GM12878 (cell line): Measurements from ENCODE around the gene ANKRD34A. TPM values are rescaled to one million over a fixed set of nuclear protein-coding genes. Genes with fewer than 3 reads are reported as not detected.

Source experiments
- ATAC-seq: fragments of 200-7000 bp; cut with Tn5 transposase; 3 replicates; pipeline ENCODE4 v1.9.1; 2020; ENCODE audit warnings: mild to moderate bottlenecking, moderate library complexity
- BruUV-seq: library from RNA; stranded (reverse); fragments of 400-500 nt; replicated peaks from 2 replicates; lab custom pipeline; 2021; lab: Mats Ljungman, UMichigan
- CTCF ChIA-PET: fragments of 300-600 bp; sonication (Branson Sonifier 250); formaldehyde crosslinking; extraction: SDS; loops from one replicate; lab custom pipeline; 2021; ENCODE audit warnings: inconsistent platforms; lab: Yijun Ruan, JAX
- POLR2A ChIA-PET: fragments of 350-600 bp; formaldehyde crosslinking; extraction: SDS; loops from one replicate; lab custom pipeline; 2021; ENCODE audit warnings: inconsistent platforms; lab: Charles Lee
- RAD21 ChIA-PET: fragments of 300-600 bp; sonication (Branson Sonifier 250); formaldehyde crosslinking; loops from one replicate; lab custom pipeline; 2023; ENCODE audit warnings: antibody characterized with exemption; ENCODE audit not compliant: unreplicated experiment; lab: Charles Lee
- SMC1A ChIA-PET: fragments of 300-600 bp; sonication (Branson Sonifier 250); formaldehyde crosslinking; loops from one replicate; lab custom pipeline; 2023; ENCODE audit not compliant: unreplicated experiment, uncharacterized antibody; lab: Charles Lee
- DNase-seq: peaks from one replicate; pipeline ENCODE4 v3.0.0-alpha.2; 2011; ENCODE audit warnings: low read depth, low spot score
- FAIRE-seq: peaks from 3 replicates; lab custom pipeline; 2011; peaks lifted over from hg19 to GRCh38; lab: Jason Lieb, UNC
- H2AFZ ChIP-seq: 2 replicates; pipeline ENCODE4 v1.6.0; 2011; ENCODE audit warnings: low read depth, low read length, control low read depth; ENCODE audit not compliant: control insufficient read depth
- H3K27ac ChIP-seq: 2 replicates; pipeline ENCODE4 v1.5.1; 2011; ENCODE audit warnings: control low read depth; ENCODE audit not compliant: control insufficient read depth, insufficient read depth
- H3K27me3 ChIP-seq, 2 experiments: replicated peaks in 1 of 2; 2 replicates each; pipeline versions ENCODE4 v1.6.0 to v1.6.1; 2011; ENCODE audit warnings: low read length in 1 of 2; ENCODE audit not compliant: control insufficient read depth in 2 of 2, insufficient read depth in 2 of 2
- H3K36me3 ChIP-seq, 2 experiments: 2 replicates each; pipeline ENCODE4 v1.5.1; 2011; ENCODE audit warnings: low read length in 1 of 2; ENCODE audit not compliant: control insufficient read depth in 2 of 2, insufficient read depth in 2 of 2
- H3K4me1 ChIP-seq: 2 replicates; pipeline ENCODE4 v1.6.1; 2011; ENCODE audit warnings: mild to moderate bottlenecking, low read length, moderate library complexity, mixed read lengths; ENCODE audit not compliant: control insufficient read depth, insufficient read depth
- H3K4me2 ChIP-seq: 2 replicates; pipeline ENCODE4 v1.6.0; 2011; ENCODE audit warnings: control low read depth; ENCODE audit not compliant: control insufficient read depth, insufficient read depth
- H3K4me3 ChIP-seq: fragments of 200-600 bp; sonication (generic); 2 replicates; pipeline ENCODE4 v1.5.1; 2016
- H3K79me2 ChIP-seq: 2 replicates; pipeline ENCODE4 v1.6.0; 2011; ENCODE audit warnings: low read length; ENCODE audit not compliant: control insufficient read depth, insufficient read depth
- H3K9ac ChIP-seq: 2 replicates; pipeline ENCODE4 v1.8.0; 2011; ENCODE audit warnings: low read length, control low read depth, mixed read lengths; ENCODE audit not compliant: control insufficient read depth, insufficient read depth
- H3K9me3 ChIP-seq: replicated peaks from 3 replicates; pipeline ENCODE4 v1.5.1; 2011; ENCODE audit warnings: mild to moderate bottlenecking, low read length; ENCODE audit not compliant: control insufficient read depth, insufficient read depth
- H4K20me1 ChIP-seq: 2 replicates; pipeline ENCODE4 v1.6.0; 2011; ENCODE audit not compliant: control insufficient read depth, insufficient read depth
- BACH1 ChIP-seq: fragments of 450-650 bp; IDR thresholded peaks from 2 replicates; pipeline ENCODE4 v1.6.1; 2017; ENCODE audit warnings: mild to moderate bottlenecking, borderline replicate concordance
- CHD4 ChIP-seq: fragments of 200-600 bp; sonication (generic); IDR thresholded peaks from 2 replicates; pipeline ENCODE4 v1.6.1; 2016; ENCODE audit warnings: mild to moderate bottlenecking
- CREM ChIP-seq: IDR thresholded peaks from 2 replicates; pipeline ENCODE4 v1.6.1; 2014; ENCODE audit warnings: antibody characterized with exemption, low read depth
- FOXM1 ChIP-seq: IDR thresholded peaks from 2 replicates; pipeline ENCODE4 v1.6.1; 2012; ENCODE audit warnings: low read depth, mild to moderate bottlenecking, inconsistent platforms, low read length, moderate library complexity
- IKZF2 ChIP-seq, 2 experiments: fragments of 450-650 bp; IDR thresholded peaks; 2 replicates each; pipeline ENCODE4 v1.6.1; 2017; ENCODE audit warnings: mild to moderate bottlenecking in 2 of 2, moderate library complexity in 2 of 2
- JUNB ChIP-seq: IDR thresholded peaks from 2 replicates; pipeline ENCODE4 v1.6.1; 2016; ENCODE audit warnings: antibody characterized with exemption, mild to moderate bottlenecking
- JUND ChIP-seq: IDR thresholded peaks from 2 replicates; pipeline ENCODE4 v1.6.1; 2012; ENCODE audit warnings: low read depth, mild to moderate bottlenecking, low read length, improper control_type of control experiment, moderate library complexity
- MXI1 ChIP-seq: fragments of 150-350 bp; IDR thresholded peaks from 2 replicates; pipeline ENCODE4 v1.6.1; 2011; ENCODE audit warnings: low read depth, mild to moderate bottlenecking, inconsistent platforms, low read length, improper control_type of control experiment
- NFXL1 ChIP-seq: fragments of 450-650 bp; IDR thresholded peaks from 2 replicates; pipeline ENCODE4 v1.6.1; 2017; ENCODE audit warnings: antibody characterized with exemption, mild to moderate bottlenecking, borderline replicate concordance
- PAX8 ChIP-seq: fragments of 450-650 bp; IDR thresholded peaks from 2 replicates; pipeline ENCODE4 v1.6.1; 2017; ENCODE audit warnings: mild to moderate bottlenecking, moderate library complexity
- POLR2A ChIP-seq: IDR thresholded peaks from 2 replicates; pipeline ENCODE4 v1.6.1; 2011; ENCODE audit warnings: low read depth, mild to moderate bottlenecking, low read length
- RBBP5 ChIP-seq: fragments of 200-600 bp; sonication (generic); conservative IDR thresholded peaks from 2 replicates; pipeline ENCODE4 v1.6.1; 2016
- TCF12 ChIP-seq: IDR thresholded peaks from 2 replicates; pipeline ENCODE4 v1.6.1; 2011; ENCODE audit warnings: low read depth, mild to moderate bottlenecking, low read length
- ZNF384 ChIP-seq: IDR thresholded peaks from 2 replicates; pipeline ENCODE4 v1.6.1; 2012; ENCODE audit warnings: low read depth, mild to moderate bottlenecking, low read length, improper control_type of control experiment, borderline replicate concordance
- ZZZ3 ChIP-seq: IDR thresholded peaks from 2 replicates; pipeline ENCODE4 v1.6.1; 2011; ENCODE audit warnings: low read depth; ENCODE audit not compliant: control insufficient read depth, insufficient read length
- WGBS: methylation state at CpG from one replicate; pipeline ENCODE4 v1.1.6; 2016; ENCODE audit warnings: low lambda C conversion rate; ENCODE audit not compliant: insufficient replicate concordance, insufficient coverage; ENCODE audit errors: missing lambda C conversion rate; 5-methylcytosine and 5-hydroxymethylcytosine counted together
- in situ Hi-C: fragments of 300-500 bp; cut with MboI; formaldehyde crosslinking; loops from 9 replicates; pipeline ENCODE4 v1.14.3; 2018; ENCODE audit warnings: mixed read lengths
- intact Hi-C: fragments of 100-400 bp; cut with micrococcal nuclease; formaldehyde crosslinking; loops from one replicate; pipeline ENCODE4 v1.14.2; 2022; ENCODE audit not compliant: unreplicated experiment
- polyA plus RNA-seq, 11 experiments: library from polyadenylated mRNA; depleted of rRNA in 4 of 11; unstranded in 6 of 11; stranded (reverse) in 5 of 11; fragments of >200 nt; fragmentation: Nextera tagmentation in 4 of 11; fragmentation: Illumina TruSeq in 1 of 11; extraction: Ambion mirVana in 4 of 11; extraction: Trizol in 1 of 11; gene quantifications; 1 replicate in 1 of 11; 2 replicates in 10 of 11; pipeline versions ENCODE4 v1.2.1 to v1.2.3, GENCODE V29; 2011 to 2016; ENCODE audit warnings: inconsistent platforms in 2 of 11, missing spikeins in 2 of 11, low read depth in 1 of 11
- total RNA-seq, 4 experiments: library from RNA; depleted of rRNA in 3 of 4; stranded (reverse); fragments of >200 nt in 3 of 4; fragmentation: Illumina TruSeq in 1 of 4; extraction: Trizol in 1 of 4; gene quantifications; 2 replicates each; pipeline versions ENCODE4 v1.2.1 to v1.2.3, GENCODE V29; 2013 to 2021
- TF ChIP-seq, protein P1 (sequence below): fragments of 450-650 bp; IDR thresholded peaks from 2 replicates; pipeline ENCODE4 v1.6.1; 2017; ENCODE audit warnings: mild to moderate bottlenecking, moderate library complexity
- TF ChIP-seq, protein P2 (sequence below): fragments of 450-650 bp; IDR thresholded peaks from 2 replicates; pipeline ENCODE4 v1.6.1; 2017; ENCODE audit warnings: borderline replicate concordance

Gene ANKRD34A
- total and polyA plus RNA-seq, 10 of the 15 experiments (the other 5 are each of a cell fraction or from before 2014, with no cell fraction given), result 0.40 to 3.5 (median 1.6) TPM

DNA sequence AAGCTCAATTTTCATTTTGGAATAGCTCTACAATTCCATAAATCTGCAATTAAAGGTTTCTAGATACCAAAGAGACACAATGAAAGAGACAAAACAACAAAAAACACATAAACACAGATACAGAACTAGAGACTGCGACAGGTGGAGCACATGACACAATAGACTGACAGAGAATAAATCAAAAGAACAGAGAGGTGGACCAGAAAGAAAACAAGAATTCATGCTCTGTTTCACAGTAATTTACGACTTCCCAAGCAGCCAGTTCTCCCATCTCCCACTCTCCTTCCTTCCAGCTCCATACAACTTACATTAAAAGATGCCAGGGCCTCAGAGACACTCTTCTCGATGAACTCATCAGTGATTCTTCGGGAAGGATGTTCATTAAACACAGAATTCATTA lies 22.0 kb downstream of the ANKRD34A start (continued):
- TF ChIP-seq IKZF2 (IDR thresholded peaks at IDR 0.05), result no peak
- TF ChIP-seq, all 136 proteins: peak for 0

DNA sequence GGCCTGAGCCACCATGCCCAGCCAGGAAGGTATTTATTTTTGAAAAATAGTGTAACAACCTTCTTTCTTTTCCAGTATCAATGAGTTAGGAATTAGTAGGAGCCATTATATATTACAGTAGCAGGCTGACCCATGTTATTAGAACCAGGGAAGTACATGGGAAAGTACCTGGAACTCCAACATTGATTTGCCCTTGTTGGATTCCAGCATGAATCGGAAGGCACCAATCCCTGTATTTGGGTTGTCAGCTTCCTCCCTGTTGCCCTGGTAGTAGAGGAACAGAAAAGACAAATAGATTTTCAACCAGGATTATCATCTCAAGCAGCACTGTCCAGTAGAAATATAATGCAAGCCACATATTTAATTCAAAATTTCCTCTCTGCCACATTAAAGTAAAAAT lies 26.9 kb downstream of the ANKRD34A start:
- in situ Hi-C loops (no loop called here), intact Hi-C loops (no loop called here)
- POLR2A ChIA-PET, result interaction anchor here (0.6 kb wide), 1 partner anchor 9 kb away, joined by 8 read pairs; no protein-coding TSS in a partner anchor
- Histone ChIP-seq H3K4me1 (no peaks in the 10 kb centered on the region), H2AFZ (no peak overlapping the region), H3K27ac (no peak overlapping the region), H3K9ac (no peak overlapping the region), H3K36me3 (peaks cover 0 to 12% of the 10 kb centered on the region in 2 experiments; a peak in 3 of 4 replicates), H3K4me2 (no peak overlapping the region), H3K9me3 (no peaks in the 10 kb centered on the region), H3K27me3 (no peaks in the 10 kb centered on the region), H4K20me1 (no peaks in the 10 kb centered on the region), H3K79me2 (no peaks in the 10 kb centered on the region), H3K4me3 (no peak overlapping the region)
- WGBS, result 100% methylated on average over 1 of the region's 1 CpG
- CTCF ChIA-PET, result interaction anchor here (1.2 kb wide), 1 partner anchor 10 kb away, joined by 5 read pairs; the partner anchor contains the start of gene RBM8A
- FAIRE-seq (no peak), DNase-seq (no peak), ATAC-seq (no peak)
- SMC1A ChIA-PET, result interaction anchor here (3.6 kb wide), 1 partner anchor 21 kb away, joined by 9 read pairs; the partner anchor contains the start of gene LIX1L
- BruUV-seq, result no TSS peak
- RAD21 ChIA-PET, result no interaction called here
- no peak for TF ChIP-seq PAX8
- TF ChIP-seq CREM, result no peak
- no peak for TF ChIP-seq BACH1
- TF ChIP-seq JUND, result no peak
- TF ChIP-seq ZNF384, result no peak
- no peak for TF ChIP-seq POLR2A
- no peak for TF ChIP-seq MXI1
- TF ChIP-seq, protein P1, sequence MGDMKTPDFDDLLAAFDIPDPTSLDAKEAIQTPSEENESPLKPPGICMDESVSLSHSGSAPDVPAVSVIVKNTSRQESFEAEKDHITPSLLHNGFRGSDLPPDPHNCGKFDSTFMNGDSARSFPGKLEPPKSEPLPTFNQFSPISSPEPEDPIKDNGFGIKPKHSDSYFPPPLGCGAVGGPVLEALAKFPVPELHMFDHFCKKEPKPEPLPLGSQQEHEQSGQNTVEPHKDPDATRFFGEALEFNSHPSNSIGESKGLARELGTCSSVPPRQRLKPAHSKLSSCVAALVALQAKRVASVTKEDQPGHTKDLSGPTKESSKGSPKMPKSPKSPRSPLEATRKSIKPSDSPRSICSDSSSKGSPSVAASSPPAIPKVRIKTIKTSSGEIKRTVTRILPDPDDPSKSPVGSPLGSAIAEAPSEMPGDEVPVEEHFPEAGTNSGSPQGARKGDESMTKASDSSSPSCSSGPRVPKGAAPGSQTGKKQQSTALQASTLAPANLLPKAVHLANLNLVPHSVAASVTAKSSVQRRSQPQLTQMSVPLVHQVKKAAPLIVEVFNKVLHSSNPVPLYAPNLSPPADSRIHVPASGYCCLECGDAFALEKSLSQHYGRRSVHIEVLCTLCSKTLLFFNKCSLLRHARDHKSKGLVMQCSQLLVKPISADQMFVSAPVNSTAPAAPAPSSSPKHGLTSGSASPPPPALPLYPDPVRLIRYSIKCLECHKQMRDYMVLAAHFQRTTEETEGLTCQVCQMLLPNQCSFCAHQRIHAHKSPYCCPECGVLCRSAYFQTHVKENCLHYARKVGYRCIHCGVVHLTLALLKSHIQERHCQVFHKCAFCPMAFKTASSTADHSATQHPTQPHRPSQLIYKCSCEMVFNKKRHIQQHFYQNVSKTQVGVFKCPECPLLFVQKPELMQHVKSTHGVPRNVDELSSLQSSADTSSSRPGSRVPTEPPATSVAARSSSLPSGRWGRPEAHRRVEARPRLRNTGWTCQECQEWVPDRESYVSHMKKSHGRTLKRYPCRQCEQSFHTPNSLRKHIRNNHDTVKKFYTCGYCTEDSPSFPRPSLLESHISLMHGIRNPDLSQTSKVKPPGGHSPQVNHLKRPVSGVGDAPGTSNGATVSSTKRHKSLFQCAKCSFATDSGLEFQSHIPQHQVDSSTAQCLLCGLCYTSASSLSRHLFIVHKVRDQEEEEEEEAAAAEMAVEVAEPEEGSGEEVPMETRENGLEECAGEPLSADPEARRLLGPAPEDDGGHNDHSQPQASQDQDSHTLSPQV, result no peak
- no peak for TF ChIP-seq CHD4
- no peak for TF ChIP-seq TCF12
- TF ChIP-seq FOXM1, result no peak
- TF ChIP-seq, protein P2, sequence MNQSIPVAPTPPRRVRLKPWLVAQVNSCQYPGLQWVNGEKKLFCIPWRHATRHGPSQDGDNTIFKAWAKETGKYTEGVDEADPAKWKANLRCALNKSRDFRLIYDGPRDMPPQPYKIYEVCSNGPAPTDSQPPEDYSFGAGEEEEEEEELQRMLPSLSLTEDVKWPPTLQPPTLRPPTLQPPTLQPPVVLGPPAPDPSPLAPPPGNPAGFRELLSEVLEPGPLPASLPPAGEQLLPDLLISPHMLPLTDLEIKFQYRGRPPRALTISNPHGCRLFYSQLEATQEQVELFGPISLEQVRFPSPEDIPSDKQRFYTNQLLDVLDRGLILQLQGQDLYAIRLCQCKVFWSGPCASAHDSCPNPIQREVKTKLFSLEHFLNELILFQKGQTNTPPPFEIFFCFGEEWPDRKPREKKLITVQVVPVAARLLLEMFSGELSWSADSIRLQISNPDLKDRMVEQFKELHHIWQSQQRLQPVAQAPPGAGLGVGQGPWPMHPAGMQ, result no peak
- TF ChIP-seq RBBP5, result no peak
- no peak for TF ChIP-seq NFXL1
- TF ChIP-seq ZZZ3, result no peak
- no peak for TF ChIP-seq JUNB
